ENCODE results near the gene SUPT3H.
"Not testable (repeated sequence)": the region's sequence is repeated elsewhere in the genome, so short reads cannot be mapped to it uniquely, and the experiment has no call there.

The SUPT3H gene

GRCh38 chr6:45253453-45253852, 124.3 kb downstream of the SUPT3H start:
- DNase-seq = peak; percentile 98

GRCh38 chr6:45231660-45232059, 146.1 kb downstream of the SUPT3H start:
- DNase-seq = no peak

GRCh38 chr6:45229416-45229815, 148.3 kb downstream of the SUPT3H start:
- DNase-seq = no peak

GRCh38 chr6:45226081-45226480, 151.7 kb downstream of the SUPT3H start:
- DNase-seq = no peak

- no peak for DNase-seq
Observed at GRCh38 chr6:45222380-45222779, 155.4 kb downstream of the SUPT3H start.

- no peak for DNase-seq
Observed at GRCh38 chr6:45215759-45216158, 162.0 kb downstream of the SUPT3H start.

- no peak for DNase-seq
Observed at GRCh38 chr6:45212976-45213375, 164.8 kb downstream of the SUPT3H start.

- DNase-seq = no peak
Observed at GRCh38 chr6:45209762-45210161, 168.0 kb downstream of the SUPT3H start.

GRCh38 chr6:45206793-45207492, 170.8 kb downstream of the SUPT3H start:
- DNase-seq = no peak

GRCh38 chr6:45201484-45201883, 176.2 kb downstream of the SUPT3H start:
- DNase-seq = no peak

- no peak for DNase-seq
Observed at GRCh38 chr6:45200510-45200909, 177.2 kb downstream of the SUPT3H start.

- DNase-seq = no peak
Observed at GRCh38 chr6:45199554-45199953, 178.2 kb downstream of the SUPT3H start.

GRCh38 chr6:45196121-45196520, 181.6 kb downstream of the SUPT3H start:
- peak; percentile 46 for DNase-seq

GRCh38 chr6:45195137-45195536, 182.6 kb downstream of the SUPT3H start:
- DNase-seq = no peak

- DNase-seq = no peak
Observed at GRCh38 chr6:45192556-45192955, 185.2 kb downstream of the SUPT3H start.

- no peak for DNase-seq
Observed at GRCh38 chr6:45191414-45191813, 186.3 kb downstream of the SUPT3H start.

GRCh38 chr6:45187836-45188235, 189.9 kb downstream of the SUPT3H start:
- DNase-seq = no peak

GRCh38 chr6:45185403-45186251, 192.1 kb downstream of the SUPT3H start:
- DNase-seq = no peak

- DNase-seq = no peak
Observed at GRCh38 chr6:45184937-45185336, 192.8 kb downstream of the SUPT3H start.

GRCh38 chr6:45184040-45184439, 193.7 kb downstream of the SUPT3H start:
- DNase-seq = no peak

GRCh38 chr6:45176373-45176772, 201.4 kb downstream of the SUPT3H start:
- DNase-seq = not testable (repeated sequence)

GRCh38 chr6:45175272-45175671, 202.5 kb downstream of the SUPT3H start:
- no peak for DNase-seq

- peak; percentile 18 for DNase-seq
Observed at GRCh38 chr6:45174045-45174444, 203.7 kb downstream of the SUPT3H start.

- no peak for DNase-seq
Observed at GRCh38 chr6:45171380-45171779, 206.4 kb downstream of the SUPT3H start.
